Thoracic aorta (tissue), 2 donors: ENCODE measurements around the gene DNAJC1. TPM values are rescaled to one million over a fixed set of nuclear protein-coding genes. Genes with fewer than 3 reads are reported as not detected.

ENCODE experiments used
- ATAC-seq: fragments of 150-250 bp; one replicate; pipeline ENCODE4 v1.8.0; 2017; ENCODE audit warnings: low read depth; ENCODE audit not compliant: insufficient number of reproducible peaks, low FRiP score
- DNase-seq: peaks from one replicate; pipeline ENCODE4 v3.0.0-alpha.2; 2020; ENCODE audit warnings: low spot score
- H3K27ac ChIP-seq, 2 donors: fragments of 200-600 bp; sonication (generic); 1 replicate in 1 of 2; 2 replicates in 1 of 2; pipeline ENCODE4 v1.5.1; 2016; ENCODE audit warnings: mild to moderate bottlenecking in 2 of 2, moderate library complexity in 2 of 2
- H3K27me3 ChIP-seq: fragments of 200-600 bp; sonication (generic); replicated peaks from 2 replicates; pipeline ENCODE4 v1.6.0; 2016; ENCODE audit warnings: mild to moderate bottlenecking; ENCODE audit not compliant: insufficient read depth
- H3K36me3 ChIP-seq: fragments of 200-600 bp; sonication (generic); one replicate; pipeline ENCODE4 v1.5.1; 2016
- H3K4me1 ChIP-seq, 2 donors: fragments of 200-600 bp; sonication (generic); 1 replicate in 1 of 2; 2 replicates in 1 of 2; pipeline versions ENCODE4 v1.5.1 to v1.6.0; 2016; ENCODE audit warnings: low read depth in 2 of 2, mild to moderate bottlenecking in 1 of 2; ENCODE audit not compliant: control insufficient read depth in 1 of 2
- H3K4me3 ChIP-seq: fragments of 200-600 bp; sonication (generic); 2 replicates; pipeline ENCODE4 v1.5.1; 2016; ENCODE audit warnings: mild to moderate bottlenecking
- H3K9me3 ChIP-seq: fragments of 200-600 bp; sonication (generic); 2 replicates; pipeline ENCODE4 v1.5.1; 2016
- total RNA-seq, 2 donors: library from RNA; depleted of rRNA; stranded (reverse); fragments of >200 nt; gene quantifications; one replicate each; pipeline versions ENCODE4 v1.1.0 to v1.2.3, GENCODE V29; 2016
- TF ChIP-seq, protein P1 (sequence below): fragments of 200-600 bp; sonication (generic); IDR thresholded peaks from one replicate; pipeline ENCODE4 v1.5.1; 2019; ENCODE audit warnings: antibody characterized with exemption

Gene DNAJC1, protein sequence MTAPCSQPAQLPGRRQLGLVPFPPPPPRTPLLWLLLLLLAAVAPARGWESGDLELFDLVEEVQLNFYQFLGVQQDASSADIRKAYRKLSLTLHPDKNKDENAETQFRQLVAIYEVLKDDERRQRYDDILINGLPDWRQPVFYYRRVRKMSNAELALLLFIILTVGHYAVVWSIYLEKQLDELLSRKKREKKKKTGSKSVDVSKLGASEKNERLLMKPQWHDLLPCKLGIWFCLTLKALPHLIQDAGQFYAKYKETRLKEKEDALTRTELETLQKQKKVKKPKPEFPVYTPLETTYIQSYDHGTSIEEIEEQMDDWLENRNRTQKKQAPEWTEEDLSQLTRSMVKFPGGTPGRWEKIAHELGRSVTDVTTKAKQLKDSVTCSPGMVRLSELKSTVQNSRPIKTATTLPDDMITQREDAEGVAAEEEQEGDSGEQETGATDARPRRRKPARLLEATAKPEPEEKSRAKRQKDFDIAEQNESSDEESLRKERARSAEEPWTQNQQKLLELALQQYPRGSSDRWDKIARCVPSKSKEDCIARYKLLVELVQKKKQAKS
- 100 to 1,000 TPM in 1 of 2 donors, 10 to 100 TPM in 1; 63.1 to 156 TPM for total RNA-seq

DNA sequence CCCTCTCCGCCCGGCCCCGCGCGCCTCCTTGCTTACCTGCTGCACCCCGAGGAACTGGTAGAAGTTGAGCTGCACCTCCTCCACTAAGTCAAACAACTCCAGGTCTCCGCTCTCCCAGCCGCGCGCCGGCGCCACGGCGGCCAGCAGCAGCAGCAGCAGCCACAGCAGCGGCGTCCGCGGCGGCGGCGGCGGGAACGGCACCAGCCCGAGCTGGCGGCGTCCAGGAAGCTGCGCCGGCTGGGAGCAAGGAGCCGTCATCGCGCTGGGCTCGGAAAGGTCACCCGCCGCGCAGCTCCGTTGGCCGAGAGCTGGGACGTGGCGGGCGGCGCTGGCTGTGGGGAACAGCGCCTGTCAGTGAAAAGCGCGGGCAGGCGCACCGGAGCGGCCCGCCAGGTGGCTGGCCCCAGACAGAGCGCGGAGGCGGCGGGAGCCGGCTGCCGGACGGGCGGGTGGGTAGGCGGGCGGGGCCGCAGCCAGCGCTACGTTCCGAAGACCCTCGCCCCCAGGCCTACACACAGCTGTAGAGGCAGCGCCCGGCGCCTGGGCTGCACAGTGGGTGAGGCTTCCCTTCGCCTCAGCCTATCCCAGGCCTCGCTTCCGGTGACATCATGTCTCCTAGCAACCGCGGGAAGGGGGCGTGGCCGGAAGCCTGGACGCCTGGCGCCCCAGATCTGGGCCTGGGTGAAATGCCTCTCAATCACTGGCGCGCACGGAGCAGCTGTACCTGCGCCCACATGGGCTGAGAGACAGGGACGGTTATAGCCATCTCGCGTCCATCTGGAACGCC, at the start of gene DNAJC1:
Gene DNAJC1, minus strand, starts transcription at position 554 of the 787 bp plus-strand sequence. Its CDS starts 296 bp downstream, at position 258.
- Histone ChIP-seq H3K36me3 (no peaks in the 10 kb centered on the region), H3K4me3 (peak within 1 kb of the TSS; percentile 90), H3K27me3 (no peaks in the 10 kb centered on the region), H3K4me1 (peaks cover 0 to 14% of the 10 kb centered on the region in 2 donors), H3K9me3 (no peaks in the 10 kb centered on the region), H3K27ac (peak within 1 kb of the TSS; percentile 94 to 97)
- DNase-seq = peak; percentile 81
- ATAC-seq = peak; percentile 96
- TF ChIP-seq, protein P1, sequence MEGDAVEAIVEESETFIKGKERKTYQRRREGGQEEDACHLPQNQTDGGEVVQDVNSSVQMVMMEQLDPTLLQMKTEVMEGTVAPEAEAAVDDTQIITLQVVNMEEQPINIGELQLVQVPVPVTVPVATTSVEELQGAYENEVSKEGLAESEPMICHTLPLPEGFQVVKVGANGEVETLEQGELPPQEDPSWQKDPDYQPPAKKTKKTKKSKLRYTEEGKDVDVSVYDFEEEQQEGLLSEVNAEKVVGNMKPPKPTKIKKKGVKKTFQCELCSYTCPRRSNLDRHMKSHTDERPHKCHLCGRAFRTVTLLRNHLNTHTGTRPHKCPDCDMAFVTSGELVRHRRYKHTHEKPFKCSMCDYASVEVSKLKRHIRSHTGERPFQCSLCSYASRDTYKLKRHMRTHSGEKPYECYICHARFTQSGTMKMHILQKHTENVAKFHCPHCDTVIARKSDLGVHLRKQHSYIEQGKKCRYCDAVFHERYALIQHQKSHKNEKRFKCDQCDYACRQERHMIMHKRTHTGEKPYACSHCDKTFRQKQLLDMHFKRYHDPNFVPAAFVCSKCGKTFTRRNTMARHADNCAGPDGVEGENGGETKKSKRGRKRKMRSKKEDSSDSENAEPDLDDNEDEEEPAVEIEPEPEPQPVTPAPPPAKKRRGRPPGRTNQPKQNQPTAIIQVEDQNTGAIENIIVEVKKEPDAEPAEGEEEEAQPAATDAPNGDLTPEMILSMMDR = no peak

DNA sequence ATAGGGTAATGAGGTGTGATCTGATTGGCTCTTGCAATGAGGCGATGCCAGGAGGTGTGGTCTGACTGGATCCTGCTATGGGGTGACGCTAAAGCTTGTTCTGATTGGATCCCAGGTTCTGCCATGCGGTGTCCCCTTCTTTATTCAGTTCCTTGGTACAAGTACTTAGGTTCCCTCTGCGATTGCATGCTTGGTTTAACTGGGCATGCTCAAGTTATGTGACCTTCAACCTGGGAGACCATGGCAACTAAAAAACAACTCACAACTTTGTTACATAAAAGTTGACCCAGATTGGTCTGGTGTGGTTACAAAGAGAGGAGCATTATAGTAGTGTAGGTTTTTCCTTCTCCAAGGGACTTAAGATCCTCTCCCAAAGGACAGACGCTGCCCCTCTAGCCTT, 49.5 kb upstream of the DNAJC1 start:
- no peak for ATAC-seq
- TF ChIP-seq, protein P1 = no peak

DNA sequence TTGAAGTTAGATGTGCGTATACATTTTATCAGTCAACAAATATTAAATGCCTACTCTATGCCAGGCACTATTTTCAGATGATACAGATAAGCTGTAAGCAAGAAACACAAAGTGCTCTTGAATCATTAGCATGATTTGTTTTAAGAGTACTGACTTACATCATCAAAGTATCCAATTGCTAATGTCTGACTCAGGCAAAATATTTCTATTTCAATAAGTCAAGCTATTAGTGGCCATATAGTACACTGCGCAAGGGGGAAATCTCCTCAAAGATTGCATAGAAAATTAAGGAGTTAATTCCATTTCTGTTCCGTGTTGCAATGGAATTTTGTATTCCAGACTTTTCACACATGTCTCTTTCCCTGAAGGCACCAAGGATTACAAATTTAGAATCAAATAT, 46.1 kb upstream of the DNAJC1 start:
- H3K27me3 ChIP-seq = no peaks in the 10 kb centered on the region
- no peak overlapping the region for H3K27ac ChIP-seq
- no peak overlapping the region for H3K4me3 ChIP-seq
- H3K36me3 ChIP-seq = no peaks in the 10 kb centered on the region
- no peak for ATAC-seq
- H3K4me1 ChIP-seq = no peaks in the 10 kb centered on the region
- no peaks in the 10 kb centered on the region for H3K9me3 ChIP-seq
- DNase-seq = no peak
- TF ChIP-seq, protein P1 = no peak

More for the DNA sequence above, 49.5 kb upstream of the DNAJC1 start:
- Histone ChIP-seq H3K27ac (no peak overlapping the region), H3K4me3 (no peak overlapping the region), H3K27me3 (no peaks in the 10 kb centered on the region), H3K4me1 (no peaks in the 10 kb centered on the region), H3K9me3 (no peaks in the 10 kb centered on the region), H3K36me3 (no peaks in the 10 kb centered on the region)
- no peak for DNase-seq

DNA sequence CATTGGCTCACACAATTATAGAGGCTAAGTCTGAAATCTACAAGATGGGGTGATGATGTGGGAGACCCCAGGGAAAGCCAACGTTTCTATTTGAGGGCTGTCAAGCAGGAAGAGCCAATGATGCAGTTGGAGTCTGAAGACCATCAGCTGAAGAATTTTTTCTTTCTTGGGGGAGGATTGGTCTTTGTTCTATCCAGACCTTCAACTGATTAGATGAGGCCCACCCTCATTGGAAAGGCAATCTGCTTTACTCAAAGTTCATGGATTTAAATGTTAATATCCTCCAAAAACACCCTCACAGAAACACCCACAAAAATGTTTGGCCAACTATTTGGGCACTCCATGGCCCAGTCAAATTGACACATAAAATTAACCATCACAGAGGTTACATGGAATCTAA, 44.3 kb upstream of the DNAJC1 start:
- H3K27me3 ChIP-seq = no peaks in the 10 kb centered on the region
- no peak overlapping the region for H3K4me3 ChIP-seq
- no peak for DNase-seq
- H3K36me3 ChIP-seq = no peaks in the 10 kb centered on the region
- no peaks in the 10 kb centered on the region for H3K4me1 ChIP-seq
- TF ChIP-seq, protein P1 = no peak
- H3K27ac ChIP-seq = no peak overlapping the region
- ATAC-seq = no peak
- H3K9me3 ChIP-seq = no peaks in the 10 kb centered on the region

DNA sequence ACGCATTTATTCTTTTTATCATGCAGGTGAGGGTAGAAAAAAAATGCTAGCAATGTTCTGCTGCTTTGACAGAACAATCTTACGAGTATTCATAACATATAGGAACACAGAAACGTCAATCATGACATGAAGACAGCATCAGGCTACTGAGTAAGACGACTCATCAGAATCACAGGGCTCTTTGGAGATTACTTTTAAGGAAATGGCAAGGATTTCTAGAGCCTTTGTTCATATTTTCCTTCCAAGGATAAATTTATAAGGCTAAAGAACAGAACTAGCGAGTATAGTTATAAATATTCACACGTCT, 39.8 kb upstream of the DNAJC1 start:
- H3K4me1 ChIP-seq = no peaks in the 10 kb centered on the region
- H3K4me3 ChIP-seq = no peak overlapping the region
- no peak overlapping the region for H3K27ac ChIP-seq
- no peaks in the 10 kb centered on the region for H3K9me3 ChIP-seq
- TF ChIP-seq, protein P1 = no peak
- DNase-seq = no peak
- H3K36me3 ChIP-seq = no peaks in the 10 kb centered on the region
- ATAC-seq = no peak
- H3K27me3 ChIP-seq = no peaks in the 10 kb centered on the region
